Upper lobe of left lung (tissue), 6 donors: ENCODE measurements around the gene TAAR1. TPM values are rescaled to one million over a fixed set of nuclear protein-coding genes. Genes with fewer than 3 reads are reported as not detected.

Experiments used
- ATAC-seq, 2 donors: fragments of 200-7000 bp; cut with Tn5 transposase; one replicate each; pipeline ENCODE4 v1.9.1; 2022; ENCODE audit warnings: mild to moderate bottlenecking in 2 of 2, moderate library complexity in 2 of 2; ENCODE audit not compliant: low FRiP score in 2 of 2
- DNase-seq, 2 donors: peaks; one replicate each; pipeline ENCODE4 v3.0.0-alpha.2; 2019 to 2020
- H3K27ac ChIP-seq, 4 donors: fragments of 200-600 bp; sonication (generic); one replicate each; pipeline ENCODE4 v1.5.1; 2016 to 2019
- H3K27me3 ChIP-seq, 4 donors: fragments of 200-600 bp; sonication (generic); one replicate each; pipeline ENCODE4 v1.5.1; 2017 to 2019
- H3K36me3 ChIP-seq, 4 donors: fragments of 200-600 bp; sonication (generic); one replicate each; pipeline ENCODE4 v1.5.1; 2016 to 2019
- H3K4me1 ChIP-seq, 4 donors: fragments of 200-600 bp; sonication (generic); one replicate each; pipeline ENCODE4 v1.5.1; 2018 to 2019
- H3K4me3 ChIP-seq, 4 donors: fragments of 200-600 bp; sonication (generic); one replicate each; pipeline ENCODE4 v1.5.1; 2017 to 2019; ENCODE audit warnings: mild to moderate bottlenecking in 2 of 4, moderate library complexity in 1 of 4
- H3K9me3 ChIP-seq, 4 donors: fragments of 200-600 bp; sonication (generic); one replicate each; pipeline ENCODE4 v1.5.1; 2018 to 2019
- CTCF ChIP-seq, 6 experiments: fragments of 450-650 bp in 4 of 6; fragments of 200-600 bp in 2 of 6; sonication (generic) in 2 of 6; IDR thresholded peaks; one replicate each; pipeline ENCODE4 v1.5.1; 2016 to 2019; ENCODE audit warnings: antibody characterized with exemption in 6 of 6
- EP300 ChIP-seq, 4 donors: sonication (generic); formaldehyde crosslinking; IDR thresholded peaks; one replicate each; pipeline ENCODE4 v1.5.1; 2017; ENCODE audit warnings: antibody characterized with exemption in 4 of 4, control low read depth in 2 of 4
- POLR2A ChIP-seq, 4 donors: fragments of 450-650 bp; IDR thresholded peaks; one replicate each; pipeline ENCODE4 v1.5.1; 2016 to 2017; ENCODE audit warnings: antibody characterized with exemption in 4 of 4, mild to moderate bottlenecking in 2 of 4
- POLR2AphosphoS5 ChIP-seq, 2 donors: sonication (generic); formaldehyde crosslinking; IDR thresholded peaks; one replicate each; pipeline ENCODE4 v1.5.1; 2017; ENCODE audit warnings: antibody characterized with exemption in 2 of 2
- WGBS, 2 donors: methylation state at CpG; one replicate each; pipeline ENCODE4 v1.1.5; 2017 to 2018; 5-methylcytosine and 5-hydroxymethylcytosine counted together
- total RNA-seq, 6 donors: library from RNA; depleted of rRNA in 4 of 6; stranded (reverse); fragments of >200 nt in 4 of 6; gene quantifications; one replicate each; pipeline versions ENCODE4 v1.1.0 to v1.2.1, GENCODE V29; 2016 to 2021
- donor health status: DM: no; HTN: no; CAD: no; lungs with moderate emphysema.
- donor health status: DM: no; HTN: yes; CAD: no; lungs with severe emphysema.

The TAAR1 gene
- total RNA-seq, 6 donors from 2014 or later: not detected

GRCh38 chr6:132675002-132675401 is 16.0 kb upstream of the TAAR1 start:
- H3K4me3 ChIP-seq: no peak overlapping the region
- H3K27me3 ChIP-seq: no peaks in the 10 kb centered on the region
- WGBS, 2 donors: 81 to 83% methylated on average over 3 of the region's 3 CpGs
- H3K36me3 ChIP-seq: no peaks in the 10 kb centered on the region
- no peak for DNase-seq
- no peaks in the 10 kb centered on the region for H3K9me3 ChIP-seq
- no peak for TF ChIP-seq EP300 (IDR thresholded peaks at IDR 0.05)
- no peak for TF ChIP-seq POLR2AphosphoS5 (IDR thresholded peaks at IDR 0.05)
- no peak for TF ChIP-seq CTCF (IDR thresholded peaks at IDR 0.05)
- TF ChIP-seq POLR2A (IDR thresholded peaks at IDR 0.05): no peak
- ATAC-seq: no peak
- H3K4me1 ChIP-seq: no peaks in the 10 kb centered on the region
- no peak overlapping the region for H3K27ac ChIP-seq

- no peak for TF ChIP-seq CTCF (IDR thresholded peaks at IDR 0.05)
- TF ChIP-seq POLR2AphosphoS5 (IDR thresholded peaks at IDR 0.05): no peak
- no peak for TF ChIP-seq POLR2A (IDR thresholded peaks at IDR 0.05)
- TF ChIP-seq EP300 (IDR thresholded peaks at IDR 0.05): no peak
- H3K4me3 ChIP-seq: no peak overlapping the region
- no peaks in the 10 kb centered on the region for H3K27me3 ChIP-seq
- 74 to 84% methylated on average over 10 of the region's 10 CpGs for WGBS, 2 donors
- H3K27ac ChIP-seq: no peak overlapping the region
- H3K36me3 ChIP-seq: no peaks in the 10 kb centered on the region
- ATAC-seq (no peak), DNase-seq (no peak)
- no peaks in the 10 kb centered on the region for H3K9me3 ChIP-seq
- no peaks in the 10 kb centered on the region for H3K4me1 ChIP-seq
These were observed 14.6 kb upstream of the TAAR1 start for GRCh38 chr6:132673376-132674094.

DNA sequence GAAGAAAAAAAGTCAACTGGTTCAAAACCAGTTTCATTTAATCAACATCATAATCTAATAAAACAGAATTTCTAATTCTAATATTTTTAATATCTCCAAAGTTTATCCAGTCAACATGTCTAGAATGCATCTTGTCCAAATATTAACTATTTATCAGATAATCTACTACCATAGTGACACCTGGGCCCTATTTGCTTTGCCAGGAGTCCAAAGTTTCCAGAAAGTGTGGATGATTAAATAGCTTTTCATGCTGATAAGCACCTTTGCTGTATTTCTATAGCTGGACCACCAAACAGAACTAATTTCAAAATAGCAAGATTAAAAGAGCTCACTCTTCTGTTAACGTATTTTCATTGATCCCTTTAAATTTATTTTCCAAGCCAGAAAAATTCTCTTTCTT is 12.3 kb upstream of the TAAR1 start:
- H3K4me3 ChIP-seq: no peak overlapping the region
- TF ChIP-seq CTCF (IDR thresholded peaks at IDR 0.05) (no peak), POLR2AphosphoS5 (IDR thresholded peaks at IDR 0.05) (no peak), POLR2A (IDR thresholded peaks at IDR 0.05) (no peak), EP300 (IDR thresholded peaks at IDR 0.05) (no peak)
- H3K27me3 ChIP-seq: no peaks in the 10 kb centered on the region
- H3K36me3 ChIP-seq: no peaks in the 10 kb centered on the region
- no peak for ATAC-seq
- no peak for DNase-seq
- no peak overlapping the region for H3K27ac ChIP-seq
- 90 to 98% methylated on average over 1 of the region's 1 CpG for WGBS, 2 donors
- H3K4me1 ChIP-seq: no peaks in the 10 kb centered on the region
- H3K9me3 ChIP-seq: no peaks in the 10 kb centered on the region

DNA sequence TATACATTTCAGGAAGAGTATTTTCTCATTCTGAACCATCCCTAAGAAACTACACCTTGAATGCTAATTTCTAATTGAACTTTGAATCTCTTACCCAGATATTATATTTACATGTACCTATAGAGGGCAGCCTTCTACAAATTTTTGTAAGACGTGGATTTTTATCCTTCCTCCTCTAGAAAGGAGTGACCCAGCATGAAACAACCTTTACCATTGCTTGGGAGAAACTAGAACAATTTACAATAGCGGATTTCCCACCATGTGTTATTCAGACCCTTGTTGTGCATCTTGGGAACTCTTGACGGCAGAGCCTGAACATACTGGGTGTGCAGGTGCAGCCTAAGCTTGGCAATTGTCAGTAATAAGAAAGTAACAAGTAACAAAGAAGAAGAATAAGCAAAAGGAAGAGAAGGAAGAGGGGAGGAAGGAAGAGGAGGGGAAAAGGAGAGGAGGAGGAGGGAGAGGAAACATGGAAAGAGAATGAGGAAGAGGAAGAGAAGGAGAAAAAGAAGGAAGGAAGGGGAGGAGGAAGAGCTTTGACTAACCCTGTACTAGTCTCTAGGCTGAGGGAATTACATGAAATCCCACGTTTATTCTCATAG is 10.8 kb upstream of the TAAR1 start:
- H3K27ac ChIP-seq: no peak overlapping the region
- DNase-seq: no peak
- no peak overlapping the region for H3K4me3 ChIP-seq
- WGBS, 2 donors: 2 to 6% methylated on average over 4 of the region's 4 CpGs
- H3K36me3 ChIP-seq: no peaks in the 10 kb centered on the region
- TF ChIP-seq CTCF (IDR thresholded peaks at IDR 0.05) (peak in 5 of 6 experiments; percentile 18 to 64 (median 57)), POLR2AphosphoS5 (IDR thresholded peaks at IDR 0.05) (no peak), POLR2A (IDR thresholded peaks at IDR 0.05) (no peak), EP300 (IDR thresholded peaks at IDR 0.05) (no peak)
- peak; percentile 73 to 93 for ATAC-seq
- no peaks in the 10 kb centered on the region for H3K4me1 ChIP-seq
- H3K9me3 ChIP-seq: no peaks in the 10 kb centered on the region
- no peaks in the 10 kb centered on the region for H3K27me3 ChIP-seq

- no peaks in the 10 kb centered on the region for H3K36me3 ChIP-seq
- no peaks in the 10 kb centered on the region for H3K9me3 ChIP-seq
- no peaks in the 10 kb centered on the region for H3K4me1 ChIP-seq
- TF ChIP-seq POLR2AphosphoS5 (IDR thresholded peaks at IDR 0.05): no peak
- TF ChIP-seq CTCF (IDR thresholded peaks at IDR 0.05): no peak
- no peak for TF ChIP-seq POLR2A (IDR thresholded peaks at IDR 0.05)
- TF ChIP-seq EP300 (IDR thresholded peaks at IDR 0.05): no peak
- DNase-seq: no peak
- H3K4me3 ChIP-seq: no peak overlapping the region
- no peaks in the 10 kb centered on the region for H3K27me3 ChIP-seq
- H3K27ac ChIP-seq: no peak overlapping the region
- WGBS, 2 donors: 58 to 86% methylated on average over 4 of the region's 4 CpGs
- no peak for ATAC-seq
These were observed 7.1 kb upstream of the TAAR1 start for GRCh38 chr6:132666118-132666517.
